Measurements from ENCODE around the gene MLLT6. TPM values are rescaled to one million over a fixed set of nuclear protein-coding genes. Genes with fewer than 3 reads are reported as not detected.

The MLLT6 gene
- total RNA-seq, 1 experiment from 2014 or later = 72.5 TPM

DNA sequence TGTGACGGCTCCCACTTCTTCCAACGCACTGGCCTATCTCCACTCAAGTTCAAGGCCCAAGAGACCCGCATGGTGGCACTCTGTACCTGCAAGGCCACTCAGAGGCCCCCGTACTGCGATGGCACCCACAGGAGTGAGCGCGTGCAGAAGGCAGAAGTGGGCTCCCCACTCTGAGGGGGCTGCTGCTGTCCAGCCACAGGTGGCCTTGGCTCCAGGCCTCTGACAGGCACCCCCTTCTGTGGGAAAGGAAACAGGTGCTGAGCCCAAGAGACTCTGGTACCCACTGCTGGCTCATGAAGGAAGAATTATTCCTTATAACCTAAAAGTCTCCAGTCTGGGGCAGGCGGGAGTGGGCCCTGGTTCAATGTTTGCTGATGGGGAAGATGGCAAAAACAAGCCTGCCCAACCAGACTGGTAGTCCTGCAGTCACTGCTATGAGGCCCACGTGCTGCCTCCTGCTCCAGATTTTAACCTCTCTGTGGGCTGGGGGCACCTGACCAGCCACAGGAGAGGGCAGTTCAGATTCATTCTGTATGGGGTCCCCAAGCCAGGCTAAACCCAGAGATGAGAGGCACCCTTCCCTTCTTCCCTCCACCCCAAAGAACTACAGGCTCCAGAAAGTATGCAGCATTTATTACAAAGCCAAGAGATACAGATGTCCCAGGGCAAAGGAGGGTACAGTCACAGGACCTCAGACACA lies 28.4 kb downstream of the MLLT6 start:
- TF ChIP-seq, protein P1, sequence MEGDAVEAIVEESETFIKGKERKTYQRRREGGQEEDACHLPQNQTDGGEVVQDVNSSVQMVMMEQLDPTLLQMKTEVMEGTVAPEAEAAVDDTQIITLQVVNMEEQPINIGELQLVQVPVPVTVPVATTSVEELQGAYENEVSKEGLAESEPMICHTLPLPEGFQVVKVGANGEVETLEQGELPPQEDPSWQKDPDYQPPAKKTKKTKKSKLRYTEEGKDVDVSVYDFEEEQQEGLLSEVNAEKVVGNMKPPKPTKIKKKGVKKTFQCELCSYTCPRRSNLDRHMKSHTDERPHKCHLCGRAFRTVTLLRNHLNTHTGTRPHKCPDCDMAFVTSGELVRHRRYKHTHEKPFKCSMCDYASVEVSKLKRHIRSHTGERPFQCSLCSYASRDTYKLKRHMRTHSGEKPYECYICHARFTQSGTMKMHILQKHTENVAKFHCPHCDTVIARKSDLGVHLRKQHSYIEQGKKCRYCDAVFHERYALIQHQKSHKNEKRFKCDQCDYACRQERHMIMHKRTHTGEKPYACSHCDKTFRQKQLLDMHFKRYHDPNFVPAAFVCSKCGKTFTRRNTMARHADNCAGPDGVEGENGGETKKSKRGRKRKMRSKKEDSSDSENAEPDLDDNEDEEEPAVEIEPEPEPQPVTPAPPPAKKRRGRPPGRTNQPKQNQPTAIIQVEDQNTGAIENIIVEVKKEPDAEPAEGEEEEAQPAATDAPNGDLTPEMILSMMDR (IDR thresholded peaks at IDR 0.05; ENCODE audit: insufficient read depth in 1 of 2, low read depth in 1 of 2, low read length in 1 of 2, severe bottlenecking in 1 of 2, unreplicated experiment in 1 of 2) = no peak
- H3K9me3 Mint-ChIP-seq (ENCODE audit: unreplicated experiment) = no peaks in the 10 kb centered on the region
- Histone ChIP-seq H3K27me3 (replicated peaks; ENCODE audit: control insufficient read depth, insufficient read depth, low read length) (no peaks in the 10 kb centered on the region), H3K9me3 (no peaks in the 10 kb centered on the region), H3K4me1 (peaks cover 20% of the 10 kb centered on the region), H3K36me3 (ENCODE audit: control insufficient read depth, insufficient read depth, low read length) (peaks cover 1% of the 10 kb centered on the region; the same call in 1 of the 2 replicates), H3K4me3 (ENCODE audit: low read depth, low read length) (no peak overlapping the region)
- H3K4me3 Mint-ChIP-seq (ENCODE audit: unreplicated experiment) = no peak overlapping the region
- ChIA-PET POLR2A (no interaction called here), CTCF (interaction anchor here (0.6 to 1.9 kb wide), 2 partner anchors 16 to 57 kb away, joined by 3 to 19 read pairs; no protein-coding TSS in a partner anchor)
- BruUV-seq (replicated peaks) = no TSS peak
- intact Hi-C loops (cut with micrococcal nuclease; ENCODE audit: unreplicated experiment) = no loop called here
- peak overlapping the region; percentile 34 for H3K27ac Mint-ChIP-seq (ENCODE audit: unreplicated experiment)
- H3K27me3 Mint-ChIP-seq (ENCODE audit: insufficient read depth, unreplicated experiment) = no peaks in the 10 kb centered on the region
- DNase-seq = no peak
- peaks cover 80% of the 10 kb centered on the region for H3K36me3 Mint-ChIP-seq (ENCODE audit: insufficient read depth, unreplicated experiment)
- peaks cover 6% of the 10 kb centered on the region for H3K4me1 Mint-ChIP-seq (ENCODE audit: low read depth, unreplicated experiment)

DNA sequence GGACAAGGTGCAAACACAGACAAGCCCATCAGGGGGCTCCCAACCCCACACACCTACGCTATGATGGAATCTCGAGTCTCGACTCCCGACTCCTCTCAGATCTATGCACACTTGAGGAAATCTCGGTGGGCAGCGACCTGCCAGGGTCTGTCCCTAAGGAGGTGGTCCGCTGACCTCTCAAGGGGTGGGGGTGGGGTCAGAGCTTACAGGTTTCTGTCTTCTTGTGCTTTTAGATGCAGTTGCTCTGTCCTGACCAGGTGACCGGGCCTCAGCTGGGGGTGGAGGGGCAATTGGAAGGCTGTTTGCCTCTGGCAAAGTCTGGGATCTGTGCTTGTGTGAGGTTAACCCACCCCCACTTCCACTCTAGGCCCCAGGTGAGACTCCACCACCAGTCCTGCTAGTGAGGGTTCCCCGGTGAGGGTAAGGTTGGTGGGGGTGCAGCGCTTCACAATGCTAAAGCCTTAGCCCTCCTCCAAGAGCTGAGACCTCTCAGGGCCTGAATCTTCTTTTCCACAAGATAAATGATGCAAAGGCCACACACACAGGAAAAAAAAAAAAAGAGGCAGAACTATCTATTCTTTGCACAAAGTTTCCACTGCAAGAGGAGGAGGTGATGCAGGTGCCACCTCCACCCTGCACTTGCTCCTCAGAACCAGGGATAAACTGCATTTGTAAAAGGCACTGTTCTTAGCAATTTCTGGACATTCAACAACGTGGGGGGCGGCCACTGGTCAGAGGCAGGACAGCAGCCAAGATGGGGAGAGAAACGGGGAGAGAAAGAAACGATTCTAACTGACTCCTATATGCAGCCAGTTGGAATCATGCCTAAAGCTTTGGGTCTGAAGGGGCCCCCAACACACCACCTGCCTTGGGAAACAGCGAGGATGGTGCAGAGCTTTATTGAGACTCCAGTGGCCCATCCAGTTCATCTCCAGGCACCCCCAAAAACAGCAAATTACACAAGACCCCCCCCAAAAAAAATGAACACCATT lies 29.2 kb downstream of the MLLT6 start:
- Histone ChIP-seq H3K4me3 (ENCODE audit: low read depth, low read length) (no peak overlapping the region), H3K4me1 (peaks cover 17% of the 10 kb centered on the region), H3K9me3 (no peaks in the 10 kb centered on the region), H3K27me3 (replicated peaks; ENCODE audit: control insufficient read depth, insufficient read depth, low read length) (no peaks in the 10 kb centered on the region), H3K36me3 (ENCODE audit: control insufficient read depth, insufficient read depth, low read length) (peaks cover 1% of the 10 kb centered on the region; the same call in 1 of the 2 replicates)
- TF ChIP-seq, protein P1 (IDR thresholded peaks at IDR 0.05; ENCODE audit: insufficient read depth in 1 of 2, low read depth in 1 of 2, low read length in 1 of 2, severe bottlenecking in 1 of 2, unreplicated experiment in 1 of 2) = peak; percentile 45 to 61
- Mint-ChIP-seq H3K9me3 (ENCODE audit: unreplicated experiment) (no peaks in the 10 kb centered on the region), H3K36me3 (ENCODE audit: insufficient read depth, unreplicated experiment) (peaks cover 88% of the 10 kb centered on the region), H3K4me1 (ENCODE audit: low read depth, unreplicated experiment) (peaks cover 6% of the 10 kb centered on the region), H3K27me3 (ENCODE audit: insufficient read depth, unreplicated experiment) (no peaks in the 10 kb centered on the region), H3K27ac (ENCODE audit: unreplicated experiment) (peak overlapping the region; percentile 34), H3K4me3 (ENCODE audit: unreplicated experiment) (no peak overlapping the region)
- CTCF ChIA-PET = interaction anchor here (0.6 to 1.9 kb wide), 20 partner anchors 10 to 1068 kb away, joined by 3 to 19 read pairs (median 4); partner anchors contain the start of genes CWC25, LASP1 and PIP4K2B
- peak; percentile 63 to 71 for DNase-seq
- POLR2A ChIA-PET = interaction anchor here (0.6 to 0.7 kb wide), 2 partner anchors 27 to 176 kb away, joined by 3 to 7 read pairs; no protein-coding TSS in a partner anchor
- intact Hi-C loops (cut with micrococcal nuclease; ENCODE audit: unreplicated experiment) = no loop called here
- no TSS peak for BruUV-seq (replicated peaks)

All from Caco-2 (cell line).